ENCODE measurements around the gene ALDH16A1. TPM values are rescaled to one million over a fixed set of nuclear protein-coding genes. Genes with fewer than 3 reads are reported as not detected.

The ALDH16A1 gene
- total RNA-seq, 2 donors from 2014 or later = 9.5 to 18.5 TPM

- Histone ChIP-seq H3K27ac (no peak overlapping the region), H3K4me3 (no peak overlapping the region), H3K4me1 (peaks cover 0 to 18% of the 10 kb centered on the region in 2 donors), H3K27me3 (no peaks in the 10 kb centered on the region), H3K9me3 (no peaks in the 10 kb centered on the region), H3K36me3 (peaks cover 5% of the 10 kb centered on the region)
- TF ChIP-seq CTCF (IDR thresholded peaks at IDR 0.05) = no peak
- DNase-seq (ENCODE audit: low spot score) = no peak
Measured at GRCh38 chr19:49448432-49448786, 4.6 kb upstream of the ALDH16A1 start.

- Histone ChIP-seq H3K9me3 (no peaks in the 10 kb centered on the region), H3K27ac (no peak overlapping the region), H3K27me3 (no peaks in the 10 kb centered on the region), H3K4me1 (peaks cover 0 to 27% of the 10 kb centered on the region in 2 donors), H3K36me3 (peaks cover 5% of the 10 kb centered on the region), H3K4me3 (no peak overlapping the region)
- DNase-seq (ENCODE audit: low spot score) = no peak
- TF ChIP-seq CTCF (IDR thresholded peaks at IDR 0.05) = no peak
Measured at GRCh38 chr19:49450405-49450804, 2.6 kb upstream of the ALDH16A1 start.

GRCh38 chr19:49451430-49452181 lies 1.4 kb upstream of the ALDH16A1 start, which contains the start of gene PIH1D1:
PIH1D1 (minus strand) TSS chr19:49451814; CDS start chr19:49451574, 240 bp downstream.
- peak in 1 of 2 donors; percentile 47 for TF ChIP-seq CTCF (IDR thresholded peaks at IDR 0.05)
- Histone ChIP-seq H3K27me3 (no peaks in the 10 kb centered on the region), H3K36me3 (peaks cover 5% of the 10 kb centered on the region), H3K9me3 (no peaks in the 10 kb centered on the region), H3K4me3 (peak within 1 kb of the TSS; percentile 65 to 82), H3K27ac (peak within 1 kb of the TSS; percentile 89 to 95), H3K4me1 (peaks cover 0 to 27% of the 10 kb centered on the region in 2 donors)
- DNase-seq (ENCODE audit: low spot score) = peak; percentile 99

- peaks cover 5% of the 10 kb centered on the region for H3K36me3 ChIP-seq
- H3K4me1 ChIP-seq = peaks cover 0 to 27% of the 10 kb centered on the region in 2 donors
- H3K9me3 ChIP-seq = no peaks in the 10 kb centered on the region
- no peak for TF ChIP-seq CTCF (IDR thresholded peaks at IDR 0.05)
- H3K4me3 ChIP-seq = peak overlapping the region; percentile 44 to 61
- peak overlapping the region; percentile 89 to 95 for H3K27ac ChIP-seq
- H3K27me3 ChIP-seq = no peaks in the 10 kb centered on the region
- DNase-seq (ENCODE audit: low spot score) = no peak
Measured at GRCh38 chr19:49453757-49454240, 774 bp downstream of the ALDH16A1 start.

GRCh38 chr19:49455773-49456172 lies 2.7 kb downstream of the ALDH16A1 start:
- Histone ChIP-seq H3K36me3 (peaks cover 4% of the 10 kb centered on the region), H3K27ac (peak overlapping the region; percentile 57 to 61), H3K27me3 (no peaks in the 10 kb centered on the region), H3K4me1 (peaks cover 0 to 25% of the 10 kb centered on the region in 2 donors), H3K9me3 (no peaks in the 10 kb centered on the region), H3K4me3 (no peak overlapping the region)
- TF ChIP-seq CTCF (IDR thresholded peaks at IDR 0.05) = no peak
- DNase-seq (ENCODE audit: low spot score) = no peak

All from right atrium auricular region (tissue), 2 donors.